ENCODE measurements around the gene CIDEB.

- TF ChIP-seq, protein P1, sequence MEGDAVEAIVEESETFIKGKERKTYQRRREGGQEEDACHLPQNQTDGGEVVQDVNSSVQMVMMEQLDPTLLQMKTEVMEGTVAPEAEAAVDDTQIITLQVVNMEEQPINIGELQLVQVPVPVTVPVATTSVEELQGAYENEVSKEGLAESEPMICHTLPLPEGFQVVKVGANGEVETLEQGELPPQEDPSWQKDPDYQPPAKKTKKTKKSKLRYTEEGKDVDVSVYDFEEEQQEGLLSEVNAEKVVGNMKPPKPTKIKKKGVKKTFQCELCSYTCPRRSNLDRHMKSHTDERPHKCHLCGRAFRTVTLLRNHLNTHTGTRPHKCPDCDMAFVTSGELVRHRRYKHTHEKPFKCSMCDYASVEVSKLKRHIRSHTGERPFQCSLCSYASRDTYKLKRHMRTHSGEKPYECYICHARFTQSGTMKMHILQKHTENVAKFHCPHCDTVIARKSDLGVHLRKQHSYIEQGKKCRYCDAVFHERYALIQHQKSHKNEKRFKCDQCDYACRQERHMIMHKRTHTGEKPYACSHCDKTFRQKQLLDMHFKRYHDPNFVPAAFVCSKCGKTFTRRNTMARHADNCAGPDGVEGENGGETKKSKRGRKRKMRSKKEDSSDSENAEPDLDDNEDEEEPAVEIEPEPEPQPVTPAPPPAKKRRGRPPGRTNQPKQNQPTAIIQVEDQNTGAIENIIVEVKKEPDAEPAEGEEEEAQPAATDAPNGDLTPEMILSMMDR (IDR thresholded peaks at IDR 0.05) = no peak
- TF ChIP-seq POLR2A (IDR thresholded peaks at IDR 0.05) = no peak
Observed at GRCh38 chr14:24266344-24267244, 41.2 kb downstream of the CIDEB start.

Data from adrenal gland (tissue), 5 donors.